WTC11 (cell line): ENCODE measurements around the gene MRTFA. TPM values are rescaled to one million over a fixed set of nuclear protein-coding genes. Genes with fewer than 3 reads are reported as not detected.

ENCODE experiments used
- ATAC-seq: fragments of 200-7000 bp; cut with Tn5 transposase; 2 replicates; pipeline ENCODE4 v1.10.0; 2021; ENCODE audit warnings: mild to moderate bottlenecking, moderate library complexity
- CTCF ChIA-PET: fragments of 300-600 bp; sonication (Branson Sonifier 250); formaldehyde crosslinking; loops from one replicate; lab custom pipeline; 2021; ENCODE audit warnings: antibody characterized with exemption; lab: Charles Lee
- POLR2A ChIA-PET: fragments of 350-600 bp; sonication (Branson Sonifier 250); formaldehyde crosslinking; loops from one replicate; lab custom pipeline; 2021; ENCODE audit warnings: antibody characterized with exemption; lab: Charles Lee
- DNase-seq: peaks from one replicate; pipeline ENCODE4 v3.0.0; 2021; ENCODE audit warnings: low spot score
- H3K27ac Mint-ChIP-seq: 2 replicates; pipeline ENCODE4 v1.8.0; 2021; ENCODE audit warnings: mixed read lengths
- H3K27me3 Mint-ChIP-seq: 2 replicates; pipeline ENCODE4 v1.8.0; 2021; ENCODE audit warnings: low read depth, mild to moderate bottlenecking, moderate library complexity, mixed read lengths
- H3K36me3 Mint-ChIP-seq: 2 replicates; pipeline ENCODE4 v1.8.0; 2021; ENCODE audit warnings: mixed read lengths
- H3K4me1 Mint-ChIP-seq: 2 replicates; pipeline ENCODE4 v1.8.0; 2022; ENCODE audit warnings: mixed read lengths
- H3K4me3 Mint-ChIP-seq: 2 replicates; pipeline ENCODE4 v1.8.0; 2021; ENCODE audit warnings: mild to moderate bottlenecking, moderate library complexity, mixed read lengths
- H3K9me3 Mint-ChIP-seq: 2 replicates; pipeline ENCODE4 v1.8.0; 2021; ENCODE audit warnings: mixed read lengths
- FOXJ3 ChIP-seq: sonication (generic); formaldehyde crosslinking; IDR thresholded peaks from 2 replicates; pipeline ENCODE4 v1.9.0; 2021; ENCODE audit warnings: missing genetic modification reagents, mild to moderate bottlenecking, borderline replicate concordance
- HMGA2 ChIP-seq: fragments of 250-450 bp; sonication (Bioruptor Pico); IDR thresholded peaks from 2 replicates; pipeline ENCODE4 v1.4.0; 2021; ENCODE audit warnings: mild to moderate bottlenecking, moderate library complexity
- JAZF1 ChIP-seq: fragments of 250-450 bp; sonication (Bioruptor Pico); IDR thresholded peaks from 2 replicates; pipeline ENCODE4 v1.9.0; 2021; ENCODE audit warnings: moderate library complexity, mild to moderate bottlenecking, inconsistent platforms
- KAT7 ChIP-seq: sonication (generic); formaldehyde crosslinking; IDR thresholded peaks from 2 replicates; pipeline ENCODE4 v1.8.1; 2023; ENCODE audit warnings: missing genetic modification reagents, mild to moderate bottlenecking, borderline replicate concordance
- SMAD3 ChIP-seq: sonication (generic); formaldehyde crosslinking; IDR thresholded peaks from 2 replicates; pipeline ENCODE4 v1.8.0; 2022; ENCODE audit warnings: missing genetic modification reagents, mild to moderate bottlenecking, borderline replicate concordance
- TEAD1 ChIP-seq: sonication (generic); formaldehyde crosslinking; IDR thresholded peaks from 2 replicates; pipeline ENCODE4 v1.8.0; 2022; ENCODE audit warnings: mild to moderate bottlenecking, missing genetic modification reagents
- TEAD4 ChIP-seq: sonication (generic); formaldehyde crosslinking; IDR thresholded peaks from 2 replicates; pipeline ENCODE4 v1.8.0; 2022; ENCODE audit warnings: mild to moderate bottlenecking, missing genetic modification reagents
- TP53 ChIP-seq: sonication (generic); formaldehyde crosslinking; IDR thresholded peaks from 2 replicates; pipeline ENCODE4 v1.8.1; 2023; ENCODE audit warnings: mild to moderate bottlenecking, missing genetic modification reagents
- ZNF138 ChIP-seq: sonication (generic); formaldehyde crosslinking; conservative IDR thresholded peaks from 2 replicates; pipeline ENCODE4 v1.8.1; 2022; ENCODE audit warnings: mild to moderate bottlenecking, moderate library complexity, missing genetic modification reagents
- total RNA-seq: library from RNA; stranded (reverse); gene quantifications from 3 replicates; pipeline ENCODE4 v1.2.3, GENCODE V29; 2021
- TF ChIP-seq, protein P1 (sequence below): sonication (generic); formaldehyde crosslinking; IDR thresholded peaks from 2 replicates; pipeline ENCODE4 v1.8.1; 2022; ENCODE audit warnings: low read depth, missing genetic modification reagents, borderline replicate concordance
- TF ChIP-seq, protein P2 (sequence below): sonication (generic); formaldehyde crosslinking; IDR thresholded peaks from 2 replicates; pipeline ENCODE4 v1.8.1; 2022; ENCODE audit warnings: low read depth, mild to moderate bottlenecking, moderate library complexity, missing genetic modification reagents, borderline replicate concordance
- TF ChIP-seq, protein P3 (sequence below): sonication (generic); formaldehyde crosslinking; IDR thresholded peaks from 2 replicates; pipeline ENCODE4 v1.8.1; 2023; ENCODE audit warnings: mild to moderate bottlenecking, missing genetic modification reagents, moderate library complexity
- TF ChIP-seq, protein P4 (sequence below): sonication (generic); formaldehyde crosslinking; IDR thresholded peaks from 2 replicates; pipeline ENCODE4 v1.8.0; 2022; ENCODE audit warnings: mild to moderate bottlenecking, missing genetic modification reagents
- TF ChIP-seq, protein P5 (sequence below): fragments of 250-450 bp; sonication (Bioruptor Pico); IDR thresholded peaks from 2 replicates; pipeline ENCODE4 v2.1.2; 2022; ENCODE audit warnings: mild to moderate bottlenecking, moderate library complexity
- TF ChIP-seq, protein P6 (sequence below): fragments of 250-450 bp; sonication (Bioruptor Pico); IDR thresholded peaks from 2 replicates; pipeline ENCODE4 v1.9.0; 2021; ENCODE audit warnings: mild to moderate bottlenecking, borderline replicate concordance
- TF ChIP-seq, protein P7 (sequence below): sonication (generic); formaldehyde crosslinking; IDR thresholded peaks from 2 replicates; pipeline ENCODE4 v1.8.1; 2023; ENCODE audit warnings: mild to moderate bottlenecking, missing genetic modification reagents, borderline replicate concordance
- TF ChIP-seq, protein P8 (sequence below): sonication (generic); formaldehyde crosslinking; IDR thresholded peaks from 2 replicates; pipeline ENCODE4 v1.8.0; 2022; ENCODE audit warnings: mild to moderate bottlenecking, missing genetic modification reagents

MRTFA gene
- total RNA-seq, 1 experiment from 2014 or later: 48.4 TPM

DNA sequence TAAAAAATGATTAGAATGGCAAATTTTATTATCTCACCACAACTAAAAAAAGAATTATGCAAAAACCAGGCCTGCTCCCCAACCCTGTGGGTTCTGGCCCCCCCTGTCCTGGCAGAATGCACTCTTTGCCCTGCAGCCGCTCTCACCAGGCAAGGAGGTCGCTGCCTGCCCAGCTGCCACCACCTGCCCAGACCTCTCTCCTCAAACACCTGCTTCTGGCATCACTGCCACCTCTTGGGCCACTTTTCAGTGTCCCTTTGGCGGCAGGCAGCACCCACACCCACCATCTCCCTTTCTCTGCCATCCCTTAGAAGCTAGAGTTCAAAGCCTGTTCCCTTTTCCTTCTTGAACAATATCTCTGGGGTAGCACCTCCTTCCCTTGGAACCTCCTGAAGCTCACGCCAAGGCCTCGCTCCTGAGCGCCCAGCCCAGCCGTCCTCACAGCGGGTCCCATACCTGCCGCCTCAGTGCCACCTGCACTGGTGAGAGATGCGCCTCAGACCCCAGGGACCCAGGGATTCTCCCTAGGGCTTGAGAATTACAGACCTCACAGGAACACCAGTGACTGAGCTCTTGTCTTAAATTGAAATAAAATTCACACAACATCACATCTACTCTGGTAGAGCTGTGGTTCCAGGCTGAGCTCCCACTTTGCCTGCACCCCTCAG, 221.5 kb downstream of the MRTFA start:
- H3K27me3 Mint-ChIP-seq: no peaks in the 10 kb centered on the region
- ATAC-seq (no peak), DNase-seq (no peak)
- H3K4me3 Mint-ChIP-seq: no peak overlapping the region
- no peaks in the 10 kb centered on the region for H3K9me3 Mint-ChIP-seq
- H3K4me1 Mint-ChIP-seq: no peaks in the 10 kb centered on the region
- POLR2A ChIA-PET: no interaction called here
- CTCF ChIA-PET: interaction anchor here (0.7 to 1.5 kb wide), 4 partner anchors 16 to 484 kb away, joined by 3 to 6 read pairs (median 4); no protein-coding TSS in a partner anchor
- no peak for TF ChIP-seq TEAD1
- TF ChIP-seq JAZF1 (CRISPR knock-in tag): no peak
- TF ChIP-seq, protein P1, sequence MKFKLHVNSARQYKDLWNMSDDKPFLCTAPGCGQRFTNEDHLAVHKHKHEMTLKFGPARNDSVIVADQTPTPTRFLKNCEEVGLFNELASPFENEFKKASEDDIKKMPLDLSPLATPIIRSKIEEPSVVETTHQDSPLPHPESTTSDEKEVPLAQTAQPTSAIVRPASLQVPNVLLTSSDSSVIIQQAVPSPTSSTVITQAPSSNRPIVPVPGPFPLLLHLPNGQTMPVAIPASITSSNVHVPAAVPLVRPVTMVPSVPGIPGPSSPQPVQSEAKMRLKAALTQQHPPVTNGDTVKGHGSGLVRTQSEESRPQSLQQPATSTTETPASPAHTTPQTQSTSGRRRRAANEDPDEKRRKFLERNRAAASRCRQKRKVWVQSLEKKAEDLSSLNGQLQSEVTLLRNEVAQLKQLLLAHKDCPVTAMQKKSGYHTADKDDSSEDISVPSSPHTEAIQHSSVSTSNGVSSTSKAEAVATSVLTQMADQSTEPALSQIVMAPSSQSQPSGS (CRISPR knock-in tag): no peak
- TF ChIP-seq, protein P2, sequence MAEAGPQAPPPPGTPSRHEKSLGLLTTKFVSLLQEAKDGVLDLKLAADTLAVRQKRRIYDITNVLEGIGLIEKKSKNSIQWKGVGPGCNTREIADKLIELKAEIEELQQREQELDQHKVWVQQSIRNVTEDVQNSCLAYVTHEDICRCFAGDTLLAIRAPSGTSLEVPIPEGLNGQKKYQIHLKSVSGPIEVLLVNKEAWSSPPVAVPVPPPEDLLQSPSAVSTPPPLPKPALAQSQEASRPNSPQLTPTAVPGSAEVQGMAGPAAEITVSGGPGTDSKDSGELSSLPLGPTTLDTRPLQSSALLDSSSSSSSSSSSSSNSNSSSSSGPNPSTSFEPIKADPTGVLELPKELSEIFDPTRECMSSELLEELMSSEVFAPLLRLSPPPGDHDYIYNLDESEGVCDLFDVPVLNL (CRISPR knock-in tag): no peak
- TF ChIP-seq, protein P3, sequence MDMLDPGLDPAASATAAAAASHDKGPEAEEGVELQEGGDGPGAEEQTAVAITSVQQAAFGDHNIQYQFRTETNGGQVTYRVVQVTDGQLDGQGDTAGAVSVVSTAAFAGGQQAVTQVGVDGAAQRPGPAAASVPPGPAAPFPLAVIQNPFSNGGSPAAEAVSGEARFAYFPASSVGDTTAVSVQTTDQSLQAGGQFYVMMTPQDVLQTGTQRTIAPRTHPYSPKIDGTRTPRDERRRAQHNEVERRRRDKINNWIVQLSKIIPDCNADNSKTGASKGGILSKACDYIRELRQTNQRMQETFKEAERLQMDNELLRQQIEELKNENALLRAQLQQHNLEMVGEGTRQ (CRISPR knock-in tag): no peak
- TF ChIP-seq, protein P4, sequence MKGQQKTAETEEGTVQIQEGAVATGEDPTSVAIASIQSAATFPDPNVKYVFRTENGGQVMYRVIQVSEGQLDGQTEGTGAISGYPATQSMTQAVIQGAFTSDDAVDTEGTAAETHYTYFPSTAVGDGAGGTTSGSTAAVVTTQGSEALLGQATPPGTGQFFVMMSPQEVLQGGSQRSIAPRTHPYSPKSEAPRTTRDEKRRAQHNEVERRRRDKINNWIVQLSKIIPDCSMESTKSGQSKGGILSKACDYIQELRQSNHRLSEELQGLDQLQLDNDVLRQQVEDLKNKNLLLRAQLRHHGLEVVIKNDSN: no peak
- TF ChIP-seq, protein P5, sequence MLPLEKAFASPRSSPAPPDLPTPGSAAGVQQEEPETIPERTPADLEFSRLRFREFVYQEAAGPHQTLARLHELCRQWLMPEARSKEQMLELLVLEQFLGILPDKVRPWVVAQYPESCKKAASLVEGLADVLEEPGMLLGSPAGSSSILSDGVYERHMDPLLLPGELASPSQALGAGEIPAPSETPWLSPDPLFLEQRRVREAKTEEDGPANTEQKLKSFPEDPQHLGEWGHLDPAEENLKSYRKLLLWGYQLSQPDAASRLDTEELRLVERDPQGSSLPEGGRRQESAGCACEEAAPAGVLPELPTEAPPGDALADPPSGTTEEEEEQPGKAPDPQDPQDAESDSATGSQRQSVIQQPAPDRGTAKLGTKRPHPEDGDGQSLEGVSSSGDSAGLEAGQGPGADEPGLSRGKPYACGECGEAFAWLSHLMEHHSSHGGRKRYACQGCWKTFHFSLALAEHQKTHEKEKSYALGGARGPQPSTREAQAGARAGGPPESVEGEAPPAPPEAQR (CRISPR knock-in tag): no peak
- TF ChIP-seq, protein P6, sequence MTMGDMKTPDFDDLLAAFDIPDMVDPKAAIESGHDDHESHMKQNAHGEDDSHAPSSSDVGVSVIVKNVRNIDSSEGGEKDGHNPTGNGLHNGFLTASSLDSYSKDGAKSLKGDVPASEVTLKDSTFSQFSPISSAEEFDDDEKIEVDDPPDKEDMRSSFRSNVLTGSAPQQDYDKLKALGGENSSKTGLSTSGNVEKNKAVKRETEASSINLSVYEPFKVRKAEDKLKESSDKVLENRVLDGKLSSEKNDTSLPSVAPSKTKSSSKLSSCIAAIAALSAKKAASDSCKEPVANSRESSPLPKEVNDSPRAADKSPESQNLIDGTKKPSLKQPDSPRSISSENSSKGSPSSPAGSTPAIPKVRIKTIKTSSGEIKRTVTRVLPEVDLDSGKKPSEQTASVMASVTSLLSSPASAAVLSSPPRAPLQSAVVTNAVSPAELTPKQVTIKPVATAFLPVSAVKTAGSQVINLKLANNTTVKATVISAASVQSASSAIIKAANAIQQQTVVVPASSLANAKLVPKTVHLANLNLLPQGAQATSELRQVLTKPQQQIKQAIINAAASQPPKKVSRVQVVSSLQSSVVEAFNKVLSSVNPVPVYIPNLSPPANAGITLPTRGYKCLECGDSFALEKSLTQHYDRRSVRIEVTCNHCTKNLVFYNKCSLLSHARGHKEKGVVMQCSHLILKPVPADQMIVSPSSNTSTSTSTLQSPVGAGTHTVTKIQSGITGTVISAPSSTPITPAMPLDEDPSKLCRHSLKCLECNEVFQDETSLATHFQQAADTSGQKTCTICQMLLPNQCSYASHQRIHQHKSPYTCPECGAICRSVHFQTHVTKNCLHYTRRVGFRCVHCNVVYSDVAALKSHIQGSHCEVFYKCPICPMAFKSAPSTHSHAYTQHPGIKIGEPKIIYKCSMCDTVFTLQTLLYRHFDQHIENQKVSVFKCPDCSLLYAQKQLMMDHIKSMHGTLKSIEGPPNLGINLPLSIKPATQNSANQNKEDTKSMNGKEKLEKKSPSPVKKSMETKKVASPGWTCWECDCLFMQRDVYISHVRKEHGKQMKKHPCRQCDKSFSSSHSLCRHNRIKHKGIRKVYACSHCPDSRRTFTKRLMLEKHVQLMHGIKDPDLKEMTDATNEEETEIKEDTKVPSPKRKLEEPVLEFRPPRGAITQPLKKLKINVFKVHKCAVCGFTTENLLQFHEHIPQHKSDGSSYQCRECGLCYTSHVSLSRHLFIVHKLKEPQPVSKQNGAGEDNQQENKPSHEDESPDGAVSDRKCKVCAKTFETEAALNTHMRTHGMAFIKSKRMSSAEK (CRISPR knock-in tag): no peak
- no peak for TF ChIP-seq KAT7 (CRISPR knock-in tag)
- no peak for TF ChIP-seq FOXJ3 (CRISPR knock-in tag)
- TF ChIP-seq ZNF138 (CRISPR knock-in tag): no peak
- TF ChIP-seq HMGA2 (CRISPR knock-in tag): no peak
- no peak for TF ChIP-seq TEAD4 (CRISPR knock-in tag)
- no peak for TF ChIP-seq TP53 (CRISPR knock-in tag)
- TF ChIP-seq SMAD3: no peak
- TF ChIP-seq, protein P7, sequence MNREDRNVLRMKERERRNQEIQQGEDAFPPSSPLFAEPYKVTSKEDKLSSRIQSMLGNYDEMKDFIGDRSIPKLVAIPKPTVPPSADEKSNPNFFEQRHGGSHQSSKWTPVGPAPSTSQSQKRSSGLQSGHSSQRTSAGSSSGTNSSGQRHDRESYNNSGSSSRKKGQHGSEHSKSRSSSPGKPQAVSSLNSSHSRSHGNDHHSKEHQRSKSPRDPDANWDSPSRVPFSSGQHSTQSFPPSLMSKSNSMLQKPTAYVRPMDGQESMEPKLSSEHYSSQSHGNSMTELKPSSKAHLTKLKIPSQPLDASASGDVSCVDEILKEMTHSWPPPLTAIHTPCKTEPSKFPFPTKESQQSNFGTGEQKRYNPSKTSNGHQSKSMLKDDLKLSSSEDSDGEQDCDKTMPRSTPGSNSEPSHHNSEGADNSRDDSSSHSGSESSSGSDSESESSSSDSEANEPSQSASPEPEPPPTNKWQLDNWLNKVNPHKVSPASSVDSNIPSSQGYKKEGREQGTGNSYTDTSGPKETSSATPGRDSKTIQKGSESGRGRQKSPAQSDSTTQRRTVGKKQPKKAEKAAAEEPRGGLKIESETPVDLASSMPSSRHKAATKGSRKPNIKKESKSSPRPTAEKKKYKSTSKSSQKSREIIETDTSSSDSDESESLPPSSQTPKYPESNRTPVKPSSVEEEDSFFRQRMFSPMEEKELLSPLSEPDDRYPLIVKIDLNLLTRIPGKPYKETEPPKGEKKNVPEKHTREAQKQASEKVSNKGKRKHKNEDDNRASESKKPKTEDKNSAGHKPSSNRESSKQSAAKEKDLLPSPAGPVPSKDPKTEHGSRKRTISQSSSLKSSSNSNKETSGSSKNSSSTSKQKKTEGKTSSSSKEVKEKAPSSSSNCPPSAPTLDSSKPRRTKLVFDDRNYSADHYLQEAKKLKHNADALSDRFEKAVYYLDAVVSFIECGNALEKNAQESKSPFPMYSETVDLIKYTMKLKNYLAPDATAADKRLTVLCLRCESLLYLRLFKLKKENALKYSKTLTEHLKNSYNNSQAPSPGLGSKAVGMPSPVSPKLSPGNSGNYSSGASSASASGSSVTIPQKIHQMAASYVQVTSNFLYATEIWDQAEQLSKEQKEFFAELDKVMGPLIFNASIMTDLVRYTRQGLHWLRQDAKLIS: no peak
- TF ChIP-seq, protein P8, sequence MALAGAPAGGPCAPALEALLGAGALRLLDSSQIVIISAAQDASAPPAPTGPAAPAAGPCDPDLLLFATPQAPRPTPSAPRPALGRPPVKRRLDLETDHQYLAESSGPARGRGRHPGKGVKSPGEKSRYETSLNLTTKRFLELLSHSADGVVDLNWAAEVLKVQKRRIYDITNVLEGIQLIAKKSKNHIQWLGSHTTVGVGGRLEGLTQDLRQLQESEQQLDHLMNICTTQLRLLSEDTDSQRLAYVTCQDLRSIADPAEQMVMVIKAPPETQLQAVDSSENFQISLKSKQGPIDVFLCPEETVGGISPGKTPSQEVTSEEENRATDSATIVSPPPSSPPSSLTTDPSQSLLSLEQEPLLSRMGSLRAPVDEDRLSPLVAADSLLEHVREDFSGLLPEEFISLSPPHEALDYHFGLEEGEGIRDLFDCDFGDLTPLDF (CRISPR knock-in tag): no peak
- H3K36me3 Mint-ChIP-seq: peaks cover 20% of the 10 kb centered on the region
- H3K27ac Mint-ChIP-seq: no peak overlapping the region
